ENCODE data around the gene KIF26A.

Gene KIF26A

GRCh38 chr14:104175811-104176210 lies 37.4 kb downstream of the KIF26A start:
- Histone ChIP-seq H3K4me3 (ENCODE audit: low read depth in 1 of 5, low read length in 5 of 5) (no peak overlapping the region), H3K27me3 (ENCODE audit: control insufficient read depth in 5 of 5, insufficient read depth in 4 of 5, low read length in 5 of 5) (peaks cover 0 to 5% (median 3%) of the 10 kb centered on the region in 5 donors), H3K4me1 (ENCODE audit: control insufficient read depth in 5 of 5, insufficient read depth in 5 of 5, low read length in 5 of 5) (peaks cover 0 to 32% (median 8%) of the 10 kb centered on the region in 5 donors), H3K9ac (ENCODE audit: low read length in 5 of 5) (no peak overlapping the region), H3K27ac (ENCODE audit: low read depth, low read length) (no peak overlapping the region), H3K36me3 (ENCODE audit: control insufficient read depth in 5 of 5, insufficient read depth in 5 of 5, low read length in 5 of 5) (peaks cover 0 to 40% (median 3%) of the 10 kb centered on the region in 5 donors), H3K9me3 (ENCODE audit: control insufficient read depth in 5 of 5, low read length in 5 of 5) (no peaks in the 10 kb centered on the region)

GRCh38 chr14:104176611-104177010 lies 38.2 kb downstream of the KIF26A start:
- H3K4me1 ChIP-seq (ENCODE audit: control insufficient read depth in 5 of 5, insufficient read depth in 5 of 5, low read length in 5 of 5) = peaks cover 0 to 24% (median 8%) of the 10 kb centered on the region in 5 donors
- H3K4me3 ChIP-seq (ENCODE audit: low read depth in 1 of 5, low read length in 5 of 5) = no peak overlapping the region
- no peak overlapping the region for H3K9ac ChIP-seq (ENCODE audit: low read length in 5 of 5)
- H3K27ac ChIP-seq (ENCODE audit: low read depth, low read length) = no peak overlapping the region
- peaks cover 0 to 40% (median 3%) of the 10 kb centered on the region in 5 donors for H3K36me3 ChIP-seq (ENCODE audit: control insufficient read depth in 5 of 5, insufficient read depth in 5 of 5, low read length in 5 of 5)
- peaks cover 0 to 10% (median 5%) of the 10 kb centered on the region in 5 donors for H3K27me3 ChIP-seq (ENCODE audit: control insufficient read depth in 5 of 5, insufficient read depth in 4 of 5, low read length in 5 of 5)
- no peaks in the 10 kb centered on the region for H3K9me3 ChIP-seq (ENCODE audit: control insufficient read depth in 5 of 5, low read length in 5 of 5)

GRCh38 chr14:104177411-104177810 lies 39.0 kb downstream of the KIF26A start:
- H3K9me3 ChIP-seq (ENCODE audit: control insufficient read depth in 5 of 5, low read length in 5 of 5) = no peaks in the 10 kb centered on the region
- H3K27ac ChIP-seq (ENCODE audit: low read depth, low read length) = no peak overlapping the region
- no peak overlapping the region for H3K9ac ChIP-seq (ENCODE audit: low read length in 5 of 5)
- no peak overlapping the region for H3K4me3 ChIP-seq (ENCODE audit: low read depth in 1 of 5, low read length in 5 of 5)
- H3K36me3 ChIP-seq (ENCODE audit: control insufficient read depth in 5 of 5, insufficient read depth in 5 of 5, low read length in 5 of 5) = peaks cover 0 to 40% (median 3%) of the 10 kb centered on the region in 5 donors
- peaks cover 0 to 10% (median 3%) of the 10 kb centered on the region in 5 donors for H3K27me3 ChIP-seq (ENCODE audit: control insufficient read depth in 5 of 5, insufficient read depth in 4 of 5, low read length in 5 of 5)
- peaks cover 0 to 16% (median 2%) of the 10 kb centered on the region in 5 donors for H3K4me1 ChIP-seq (ENCODE audit: control insufficient read depth in 5 of 5, insufficient read depth in 5 of 5, low read length in 5 of 5)

GRCh38 chr14:104178279-104178678 lies 39.9 kb downstream of the KIF26A start:
- peaks cover 0 to 40% (median 3%) of the 10 kb centered on the region in 5 donors for H3K36me3 ChIP-seq (ENCODE audit: control insufficient read depth in 5 of 5, insufficient read depth in 5 of 5, low read length in 5 of 5)
- no peak overlapping the region for H3K9ac ChIP-seq (ENCODE audit: low read length in 5 of 5)
- peaks cover 0 to 10% (median 2%) of the 10 kb centered on the region in 5 donors for H3K27me3 ChIP-seq (ENCODE audit: control insufficient read depth in 5 of 5, insufficient read depth in 4 of 5, low read length in 5 of 5)
- H3K9me3 ChIP-seq (ENCODE audit: control insufficient read depth in 5 of 5, low read length in 5 of 5) = no peaks in the 10 kb centered on the region
- no peak overlapping the region for H3K27ac ChIP-seq (ENCODE audit: low read depth, low read length)
- H3K4me1 ChIP-seq (ENCODE audit: control insufficient read depth in 5 of 5, insufficient read depth in 5 of 5, low read length in 5 of 5) = peaks cover 0 to 14% (median 0%) of the 10 kb centered on the region in 5 donors
- no peak overlapping the region for H3K4me3 ChIP-seq (ENCODE audit: low read depth in 1 of 5, low read length in 5 of 5)

- Histone ChIP-seq H3K9me3 (ENCODE audit: control insufficient read depth in 5 of 5, low read length in 5 of 5) (no peaks in the 10 kb centered on the region), H3K27ac (ENCODE audit: low read depth, low read length) (no peak overlapping the region), H3K27me3 (ENCODE audit: control insufficient read depth in 5 of 5, insufficient read depth in 4 of 5, low read length in 5 of 5) (peaks cover under 1 to 10% (median 2%) of the 10 kb centered on the region in 5 donors), H3K9ac (ENCODE audit: low read length in 5 of 5) (no peak overlapping the region), H3K4me1 (ENCODE audit: control insufficient read depth in 5 of 5, insufficient read depth in 5 of 5, low read length in 5 of 5) (peaks cover 0 to 23% (median 7%) of the 10 kb centered on the region in 5 donors), H3K36me3 (ENCODE audit: control insufficient read depth in 5 of 5, insufficient read depth in 5 of 5, low read length in 5 of 5) (peaks cover 0 to 34% (median 3%) of the 10 kb centered on the region in 5 donors), H3K4me3 (ENCODE audit: low read depth in 1 of 5, low read length in 5 of 5) (no peak overlapping the region)
Measured at GRCh38 chr14:104179126-104179525, 40.7 kb downstream of the KIF26A start.

- no peaks in the 10 kb centered on the region for H3K9me3 ChIP-seq (ENCODE audit: control insufficient read depth in 5 of 5, low read length in 5 of 5)
- H3K27ac ChIP-seq (ENCODE audit: low read depth, low read length) = no peak overlapping the region
- peaks cover 2 to 10% (median 7%) of the 10 kb centered on the region in 5 donors for H3K27me3 ChIP-seq (ENCODE audit: control insufficient read depth in 5 of 5, insufficient read depth in 4 of 5, low read length in 5 of 5)
- H3K36me3 ChIP-seq (ENCODE audit: control insufficient read depth in 5 of 5, insufficient read depth in 5 of 5, low read length in 5 of 5) = peaks cover 0 to 29% (median 3%) of the 10 kb centered on the region in 5 donors
- no peak overlapping the region for H3K9ac ChIP-seq (ENCODE audit: low read length in 5 of 5)
- peaks cover 0 to 28% (median 8%) of the 10 kb centered on the region in 5 donors for H3K4me1 ChIP-seq (ENCODE audit: control insufficient read depth in 5 of 5, insufficient read depth in 5 of 5, low read length in 5 of 5)
- no peak overlapping the region for H3K4me3 ChIP-seq (ENCODE audit: low read depth in 1 of 5, low read length in 5 of 5)
Measured at GRCh38 chr14:104179564-104180129, 41.3 kb downstream of the KIF26A start.

- Histone ChIP-seq H3K27me3 (ENCODE audit: control insufficient read depth in 5 of 5, insufficient read depth in 4 of 5, low read length in 5 of 5) (peaks cover 2 to 13% (median 9%) of the 10 kb centered on the region in 5 donors), H3K9ac (ENCODE audit: low read length in 5 of 5) (no peak overlapping the region), H3K4me3 (ENCODE audit: low read depth in 1 of 5, low read length in 5 of 5) (no peak overlapping the region), H3K9me3 (ENCODE audit: control insufficient read depth in 5 of 5, low read length in 5 of 5) (no peaks in the 10 kb centered on the region), H3K4me1 (ENCODE audit: control insufficient read depth in 5 of 5, insufficient read depth in 5 of 5, low read length in 5 of 5) (peaks cover 0 to 33% (median 8%) of the 10 kb centered on the region in 5 donors), H3K36me3 (ENCODE audit: control insufficient read depth in 5 of 5, insufficient read depth in 5 of 5, low read length in 5 of 5) (peaks cover 0 to 20% (median 0%) of the 10 kb centered on the region in 5 donors), H3K27ac (ENCODE audit: low read depth, low read length) (no peak overlapping the region)
Measured at GRCh38 chr14:104180561-104181165, 42.3 kb downstream of the KIF26A start.

- Histone ChIP-seq H3K27ac (ENCODE audit: low read depth, low read length) (no peak overlapping the region), H3K4me3 (ENCODE audit: low read depth in 1 of 5, low read length in 5 of 5) (no peak overlapping the region), H3K9ac (ENCODE audit: low read length in 5 of 5) (no peak overlapping the region), H3K27me3 (ENCODE audit: control insufficient read depth in 5 of 5, insufficient read depth in 4 of 5, low read length in 5 of 5) (peaks cover 2 to 13% (median 9%) of the 10 kb centered on the region in 5 donors), H3K4me1 (ENCODE audit: control insufficient read depth in 5 of 5, insufficient read depth in 5 of 5, low read length in 5 of 5) (peaks cover 0 to 40% (median 8%) of the 10 kb centered on the region in 5 donors), H3K36me3 (ENCODE audit: control insufficient read depth in 5 of 5, insufficient read depth in 5 of 5, low read length in 5 of 5) (peaks cover 0 to 10% (median 0%) of the 10 kb centered on the region in 5 donors), H3K9me3 (ENCODE audit: control insufficient read depth in 5 of 5, low read length in 5 of 5) (no peaks in the 10 kb centered on the region)
Measured at GRCh38 chr14:104181761-104182530, 43.6 kb downstream of the KIF26A start.

- Histone ChIP-seq H3K9me3 (ENCODE audit: control insufficient read depth in 5 of 5, low read length in 5 of 5) (no peaks in the 10 kb centered on the region), H3K9ac (ENCODE audit: low read length in 5 of 5) (no peak overlapping the region), H3K36me3 (ENCODE audit: control insufficient read depth in 5 of 5, insufficient read depth in 5 of 5, low read length in 5 of 5) (peaks cover 0 to 6% (median 0%) of the 10 kb centered on the region in 5 donors), H3K27ac (ENCODE audit: low read depth, low read length) (no peak overlapping the region), H3K27me3 (ENCODE audit: control insufficient read depth in 5 of 5, insufficient read depth in 4 of 5, low read length in 5 of 5) (peaks cover 5 to 16% (median 9%) of the 10 kb centered on the region in 5 donors), H3K4me3 (ENCODE audit: low read depth in 1 of 5, low read length in 5 of 5) (no peak overlapping the region), H3K4me1 (ENCODE audit: control insufficient read depth in 5 of 5, insufficient read depth in 5 of 5, low read length in 5 of 5) (peaks cover 0 to 39% (median 8%) of the 10 kb centered on the region in 5 donors)
Measured at GRCh38 chr14:104182857-104183425, 44.6 kb downstream of the KIF26A start.
